ENCODE data around the gene HEPACAM2. TPM values are rescaled to one million over a fixed set of nuclear protein-coding genes. Genes with fewer than 3 reads are reported as not detected.

HEPACAM2 gene
- under 1 TPM in 1 of 6 experiments, not detected in 5; 0.12 TPM for total RNA-seq (2021; fragmentation: NEBNext Ultra II Directional; extraction: Animal tissue kit (Norgen Biotek cat#: 25700))
- long read RNA-seq: 0 reads

DNA sequence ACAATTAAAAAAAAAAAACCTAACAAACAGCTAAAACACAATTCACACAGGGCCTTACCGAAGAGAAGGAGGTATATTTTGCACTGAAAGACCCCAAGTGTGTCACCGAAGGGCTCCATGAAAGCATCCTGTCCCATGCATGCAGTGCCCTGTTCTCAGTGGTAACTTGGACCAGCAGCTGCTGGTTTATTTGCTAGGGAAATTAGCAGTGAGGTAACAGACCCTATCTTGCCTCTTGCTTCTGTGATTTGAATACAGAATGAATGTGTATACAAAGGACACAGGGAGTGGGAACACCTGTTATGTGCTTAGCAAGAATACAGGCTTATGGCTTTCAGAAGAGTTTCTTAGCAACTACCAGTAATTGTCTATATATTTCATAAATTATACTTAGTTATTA lies at the start of gene HEPACAM2:
Gene HEPACAM2 (minus strand): TSS at position 160 of the 400 bp plus-strand sequence.
- H3K36me3 Mint-ChIP-seq (ENCODE audit: low read depth): no peaks in the 10 kb centered on the region
- H3K9me3 Mint-ChIP-seq: no peaks in the 10 kb centered on the region
- TF ChIP-seq, protein P1, sequence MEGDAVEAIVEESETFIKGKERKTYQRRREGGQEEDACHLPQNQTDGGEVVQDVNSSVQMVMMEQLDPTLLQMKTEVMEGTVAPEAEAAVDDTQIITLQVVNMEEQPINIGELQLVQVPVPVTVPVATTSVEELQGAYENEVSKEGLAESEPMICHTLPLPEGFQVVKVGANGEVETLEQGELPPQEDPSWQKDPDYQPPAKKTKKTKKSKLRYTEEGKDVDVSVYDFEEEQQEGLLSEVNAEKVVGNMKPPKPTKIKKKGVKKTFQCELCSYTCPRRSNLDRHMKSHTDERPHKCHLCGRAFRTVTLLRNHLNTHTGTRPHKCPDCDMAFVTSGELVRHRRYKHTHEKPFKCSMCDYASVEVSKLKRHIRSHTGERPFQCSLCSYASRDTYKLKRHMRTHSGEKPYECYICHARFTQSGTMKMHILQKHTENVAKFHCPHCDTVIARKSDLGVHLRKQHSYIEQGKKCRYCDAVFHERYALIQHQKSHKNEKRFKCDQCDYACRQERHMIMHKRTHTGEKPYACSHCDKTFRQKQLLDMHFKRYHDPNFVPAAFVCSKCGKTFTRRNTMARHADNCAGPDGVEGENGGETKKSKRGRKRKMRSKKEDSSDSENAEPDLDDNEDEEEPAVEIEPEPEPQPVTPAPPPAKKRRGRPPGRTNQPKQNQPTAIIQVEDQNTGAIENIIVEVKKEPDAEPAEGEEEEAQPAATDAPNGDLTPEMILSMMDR (IDR thresholded peaks at IDR 0.05): no peak
- peaks cover 11% of the 10 kb centered on the region; the same call in 1 of the 2 replicates for H3K4me1 Mint-ChIP-seq (ENCODE audit: low read depth)
- DNase-seq: no peak
- H3K4me3 Mint-ChIP-seq: no peak within 1 kb of the TSS
- H3K27me3 Mint-ChIP-seq (ENCODE audit: insufficient read depth): peaks cover 18% of the 10 kb centered on the region; the same call in 1 of the 2 replicates
- H3K27ac Mint-ChIP-seq: no peak within 1 kb of the TSS

DNA sequence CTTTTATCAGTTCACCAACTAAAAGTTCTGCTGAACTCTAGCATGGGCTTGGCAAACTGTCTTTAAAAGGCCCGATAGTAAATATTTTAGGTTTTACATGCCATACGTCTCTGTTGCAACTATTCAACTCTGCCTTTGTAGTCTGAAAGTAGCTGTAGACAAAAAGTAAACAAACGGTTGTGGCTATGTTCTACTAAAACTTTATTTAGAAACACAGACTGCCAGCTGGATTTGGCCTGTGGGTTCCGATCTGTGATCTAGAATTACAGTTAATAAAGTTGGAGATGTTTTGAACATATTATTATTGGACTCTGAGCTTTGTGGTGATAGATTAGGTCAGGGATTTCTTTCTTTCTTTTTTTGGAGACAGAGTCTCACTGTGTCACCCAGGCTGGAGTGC lies 39.0 kb upstream of the HEPACAM2 start:
- TF ChIP-seq, protein P1 (IDR thresholded peaks at IDR 0.05): no peak
- no peak for DNase-seq
- H3K4me3 Mint-ChIP-seq: no peak overlapping the region
- no peaks in the 10 kb centered on the region for H3K9me3 Mint-ChIP-seq
- no peaks in the 10 kb centered on the region for H3K36me3 Mint-ChIP-seq (ENCODE audit: low read depth)
- H3K27me3 Mint-ChIP-seq (ENCODE audit: insufficient read depth): no peaks in the 10 kb centered on the region
- no peak overlapping the region for H3K27ac Mint-ChIP-seq
- H3K4me1 Mint-ChIP-seq (ENCODE audit: low read depth): peaks cover 7% of the 10 kb centered on the region; the same call in 1 of the 2 replicates

DNA sequence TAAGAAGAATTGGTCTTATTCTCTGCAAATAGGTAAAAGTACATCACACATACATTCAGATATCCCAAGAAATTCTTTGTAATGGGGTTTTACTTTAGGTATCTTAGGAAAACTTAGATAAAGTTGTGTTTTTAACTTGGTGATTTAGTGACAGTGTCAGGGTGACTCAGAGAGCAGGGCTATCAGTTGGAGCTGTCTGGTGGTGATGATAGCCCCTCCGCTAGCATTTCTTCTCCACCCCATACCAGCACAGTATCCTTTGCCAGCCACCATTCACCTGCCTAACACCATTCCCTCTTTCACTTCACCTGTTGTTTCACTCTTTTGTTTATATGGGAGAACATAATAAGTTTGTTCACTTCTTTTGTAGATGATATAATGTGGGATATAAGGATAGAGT lies 36.3 kb upstream of the HEPACAM2 start:
- Mint-ChIP-seq H3K36me3 (ENCODE audit: low read depth) (no peaks in the 10 kb centered on the region), H3K27me3 (ENCODE audit: insufficient read depth) (no peaks in the 10 kb centered on the region), H3K27ac (no peak overlapping the region), H3K4me3 (no peak overlapping the region), H3K4me1 (ENCODE audit: low read depth) (peaks cover 7% of the 10 kb centered on the region; the same call in 1 of the 2 replicates), H3K9me3 (no peaks in the 10 kb centered on the region)
- no peak for DNase-seq
- TF ChIP-seq, protein P1 (IDR thresholded peaks at IDR 0.05): no peak

DNA sequence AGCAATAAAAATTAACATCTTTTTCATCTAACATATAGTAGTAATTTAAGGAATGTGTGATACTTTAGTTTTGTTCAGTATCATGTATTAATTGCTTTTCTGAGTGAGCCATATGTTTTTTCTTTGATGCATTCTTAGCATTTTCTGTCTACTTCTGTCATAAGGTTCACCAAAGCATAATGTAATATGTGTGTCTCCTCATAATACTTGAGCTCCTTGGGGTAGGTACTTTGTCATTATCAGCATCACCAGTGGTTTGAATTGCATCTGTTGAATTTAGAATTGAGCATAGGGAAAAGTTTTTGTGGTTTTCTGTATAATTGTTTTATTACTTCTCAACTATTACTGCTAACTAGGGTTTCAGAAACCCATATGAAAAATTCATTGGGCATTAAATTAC lies 32.4 kb upstream of the HEPACAM2 start:
- DNase-seq: no peak
- TF ChIP-seq, protein P1 (IDR thresholded peaks at IDR 0.05): no peak
- Mint-ChIP-seq H3K27ac (no peak overlapping the region), H3K4me1 (ENCODE audit: low read depth) (no peaks in the 10 kb centered on the region), H3K9me3 (no peaks in the 10 kb centered on the region), H3K27me3 (ENCODE audit: insufficient read depth) (no peaks in the 10 kb centered on the region; the same call in 1 of the 2 replicates), H3K36me3 (ENCODE audit: low read depth) (no peaks in the 10 kb centered on the region), H3K4me3 (no peak overlapping the region)

DNA sequence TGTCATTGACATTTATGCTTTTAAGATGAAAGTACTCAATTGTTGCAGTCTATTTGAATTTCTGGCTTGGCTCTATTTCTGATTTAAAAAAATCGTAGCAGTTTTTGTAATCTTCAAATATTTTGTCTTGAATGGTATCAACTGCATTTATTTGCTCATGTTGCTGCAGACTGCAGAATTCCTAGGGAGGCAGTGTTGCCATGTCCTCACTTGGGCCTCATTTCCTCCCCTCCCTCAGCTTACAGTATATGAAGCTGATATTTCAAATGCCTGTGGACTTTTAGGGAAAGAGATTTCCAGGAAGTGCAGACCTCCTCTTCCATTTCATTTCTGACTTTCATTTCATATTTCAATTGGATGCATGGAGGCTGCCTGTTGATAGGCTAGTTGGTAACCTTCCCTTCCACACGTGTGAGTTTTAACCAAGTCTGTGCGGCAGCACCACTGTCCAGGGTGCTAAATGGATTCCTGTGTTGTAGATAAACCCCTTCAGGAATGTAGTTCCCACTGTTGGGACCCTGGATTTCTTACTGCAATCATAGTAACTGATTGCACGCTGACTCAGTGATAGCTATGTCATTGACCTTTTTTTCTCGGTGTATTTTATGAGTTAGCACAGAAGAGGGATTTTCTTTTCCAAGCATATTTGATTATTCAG lies 23.4 kb upstream of the HEPACAM2 start:
- TF ChIP-seq, protein P1 (IDR thresholded peaks at IDR 0.05): no peak
- Mint-ChIP-seq H3K36me3 (ENCODE audit: low read depth) (no peaks in the 10 kb centered on the region), H3K27me3 (ENCODE audit: insufficient read depth) (no peaks in the 10 kb centered on the region; the same call in 1 of the 2 replicates), H3K9me3 (no peaks in the 10 kb centered on the region), H3K27ac (no peak overlapping the region), H3K4me1 (ENCODE audit: low read depth) (peaks cover 27% of the 10 kb centered on the region), H3K4me3 (no peak overlapping the region)
- DNase-seq: no peak
